Vagina (tissue), 2 donors: ENCODE measurements around the gene SLC39A2.

Source experiments
- CTCF ChIP-seq, 3 experiments: fragments of 450-650 bp in 2 of 3; fragments of 200-600 bp in 1 of 3; sonication (generic) in 1 of 3; IDR thresholded peaks; one replicate each; pipeline ENCODE4 v1.5.1; 2017 to 2019; ENCODE audit warnings: antibody characterized with exemption in 3 of 3, mild to moderate bottlenecking in 2 of 3, moderate library complexity in 2 of 3
- POLR2AphosphoS5 ChIP-seq, 2 donors: sonication (generic); formaldehyde crosslinking; IDR thresholded peaks; one replicate each; pipeline ENCODE4 v1.9.0; 2017; ENCODE audit warnings: antibody characterized with exemption in 2 of 2, mild to moderate bottlenecking in 2 of 2, low read depth in 1 of 2; ENCODE audit not compliant: insufficient read depth in 1 of 2

- TF ChIP-seq POLR2AphosphoS5 (IDR thresholded peaks at IDR 0.05; ENCODE audit: insufficient read depth in 1 of 2, low read depth in 1 of 2) (no peak), CTCF (IDR thresholded peaks at IDR 0.05) (no peak)
These were observed 498 bp downstream of the SLC39A2 start for GRCh38 chr14:20999591-20999990.
